Cardiac fibroblast (primary cell): ENCODE results near the gene LGI1.

Source experiments
- DNase-seq, 2 donors: peaks; one replicate each; pipeline versions ENCODE4 v3.0.0 to v3.0.0-alpha.2; 2010; ENCODE audit warnings: low read depth in 2 of 2
- H3K4me3 ChIP-seq, 2 donors: replicated peaks in 1 of 2; 1 replicate in 1 of 2; 2 replicates in 1 of 2; pipeline ENCODE4 v1.5.1; 2011; ENCODE audit warnings: low read depth in 2 of 2, low read length in 2 of 2, mild to moderate bottlenecking in 2 of 2, moderate library complexity in 1 of 2
- TF ChIP-seq, protein P1 (sequence below): IDR thresholded peaks from one replicate; pipeline ENCODE4 v1.5.1; 2011; ENCODE audit warnings: low read depth, mild to moderate bottlenecking, low read length, inconsistent platforms

The LGI1 gene

DNA sequence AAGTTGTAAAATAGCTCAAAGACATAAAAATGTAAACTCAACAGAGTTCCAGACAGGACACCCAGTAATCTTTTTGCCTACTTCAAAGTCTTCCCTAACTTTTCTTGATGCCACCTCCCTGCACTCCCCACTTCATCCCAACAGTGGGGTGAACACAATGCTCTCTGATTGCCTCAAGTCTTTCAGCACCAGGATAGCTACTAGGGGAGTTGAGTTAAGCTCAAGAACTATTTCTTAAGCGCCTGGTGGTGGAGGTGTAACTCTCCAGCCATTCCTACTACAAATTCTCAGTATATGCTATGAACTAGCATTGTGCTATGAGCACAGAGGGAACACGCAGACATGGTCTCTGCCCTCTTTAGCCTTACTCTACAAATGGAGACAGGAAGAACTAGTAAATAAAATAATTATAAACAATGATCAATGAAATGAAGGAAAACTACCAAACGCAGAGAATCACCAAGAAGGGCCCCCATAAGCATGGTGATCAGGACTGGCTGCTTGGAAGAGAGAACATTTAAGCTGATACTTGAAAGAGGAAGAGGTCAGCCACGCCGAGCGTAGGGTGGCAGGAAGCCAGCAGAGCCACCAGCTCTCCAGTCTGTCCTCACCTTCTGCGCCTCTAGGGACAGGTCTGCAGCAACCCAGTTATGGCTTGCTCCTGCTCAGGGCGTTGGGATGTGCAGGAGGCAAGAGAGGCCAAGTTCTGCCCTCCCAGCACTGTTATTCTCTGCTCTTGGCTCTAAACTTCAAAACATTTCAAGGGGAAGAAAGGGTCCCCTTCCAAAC lies 38.6 kb upstream of the LGI1 start:
- H3K4me3 ChIP-seq = no peak overlapping the region
- TF ChIP-seq, protein P1, sequence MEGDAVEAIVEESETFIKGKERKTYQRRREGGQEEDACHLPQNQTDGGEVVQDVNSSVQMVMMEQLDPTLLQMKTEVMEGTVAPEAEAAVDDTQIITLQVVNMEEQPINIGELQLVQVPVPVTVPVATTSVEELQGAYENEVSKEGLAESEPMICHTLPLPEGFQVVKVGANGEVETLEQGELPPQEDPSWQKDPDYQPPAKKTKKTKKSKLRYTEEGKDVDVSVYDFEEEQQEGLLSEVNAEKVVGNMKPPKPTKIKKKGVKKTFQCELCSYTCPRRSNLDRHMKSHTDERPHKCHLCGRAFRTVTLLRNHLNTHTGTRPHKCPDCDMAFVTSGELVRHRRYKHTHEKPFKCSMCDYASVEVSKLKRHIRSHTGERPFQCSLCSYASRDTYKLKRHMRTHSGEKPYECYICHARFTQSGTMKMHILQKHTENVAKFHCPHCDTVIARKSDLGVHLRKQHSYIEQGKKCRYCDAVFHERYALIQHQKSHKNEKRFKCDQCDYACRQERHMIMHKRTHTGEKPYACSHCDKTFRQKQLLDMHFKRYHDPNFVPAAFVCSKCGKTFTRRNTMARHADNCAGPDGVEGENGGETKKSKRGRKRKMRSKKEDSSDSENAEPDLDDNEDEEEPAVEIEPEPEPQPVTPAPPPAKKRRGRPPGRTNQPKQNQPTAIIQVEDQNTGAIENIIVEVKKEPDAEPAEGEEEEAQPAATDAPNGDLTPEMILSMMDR = no peak
- DNase-seq = no peak

DNA sequence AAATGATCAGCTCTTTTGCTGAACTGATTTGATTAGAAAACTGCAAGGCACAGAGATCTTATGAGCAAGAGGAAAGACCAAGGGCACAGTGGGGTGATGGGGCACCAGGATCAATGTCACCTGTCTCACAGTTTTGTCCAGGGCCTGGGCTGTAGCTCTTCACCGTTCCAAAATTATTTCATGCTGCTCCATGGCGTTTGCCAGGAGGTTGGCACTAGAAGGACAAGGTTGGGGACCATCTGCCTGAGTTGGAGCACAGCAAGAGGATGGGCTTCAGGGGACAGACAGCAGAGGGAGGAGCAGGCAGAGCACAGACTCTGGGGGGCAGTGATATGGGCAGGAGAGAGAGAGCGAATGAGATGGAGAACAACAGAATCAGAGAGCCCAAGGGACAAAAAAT lies 37.8 kb upstream of the LGI1 start:
- no peak overlapping the region for H3K4me3 ChIP-seq
- DNase-seq = no peak
- TF ChIP-seq, protein P1 = no peak

DNA sequence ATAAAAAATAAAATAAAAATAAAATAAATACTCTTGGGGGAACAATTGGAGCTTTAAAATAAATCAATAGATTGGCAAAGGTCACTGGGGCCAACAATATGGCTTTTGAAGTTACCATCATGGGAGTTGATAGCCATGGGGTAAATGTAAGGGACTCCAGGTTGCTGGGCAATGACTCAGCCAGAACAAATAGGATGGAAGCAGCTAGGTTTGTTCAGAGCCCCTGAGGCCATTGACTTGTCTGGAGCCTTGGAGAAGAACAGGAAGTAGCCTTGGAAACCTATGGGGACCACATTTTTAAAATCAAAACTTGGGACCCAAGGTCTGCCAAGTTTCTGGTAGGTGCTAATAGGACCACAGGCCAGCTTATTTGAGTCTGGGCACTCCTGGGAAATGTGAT lies 35.2 kb upstream of the LGI1 start:
- TF ChIP-seq, protein P1 = no peak
- DNase-seq = no peak
- H3K4me3 ChIP-seq = no peak overlapping the region

DNA sequence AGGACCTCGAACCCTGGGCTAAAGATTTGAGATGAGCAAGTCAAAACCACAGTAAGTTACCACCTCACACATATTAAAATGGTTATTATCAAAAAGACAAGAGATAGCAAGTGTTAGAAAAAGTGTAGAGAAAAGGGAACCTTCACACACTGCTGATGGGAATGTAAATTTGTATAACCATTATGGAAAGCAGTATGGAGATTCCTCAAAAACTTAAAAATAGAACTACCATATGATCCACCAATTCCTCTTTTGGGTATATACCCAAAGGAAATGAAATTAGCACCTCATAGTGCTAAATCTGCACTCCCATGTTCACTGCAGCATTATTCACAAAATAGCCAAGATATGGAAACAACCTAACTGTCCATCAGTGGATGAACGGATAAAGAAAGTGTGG lies 34.6 kb upstream of the LGI1 start:
- no peak overlapping the region for H3K4me3 ChIP-seq
- DNase-seq = no peak
- TF ChIP-seq, protein P1 = no peak

DNA sequence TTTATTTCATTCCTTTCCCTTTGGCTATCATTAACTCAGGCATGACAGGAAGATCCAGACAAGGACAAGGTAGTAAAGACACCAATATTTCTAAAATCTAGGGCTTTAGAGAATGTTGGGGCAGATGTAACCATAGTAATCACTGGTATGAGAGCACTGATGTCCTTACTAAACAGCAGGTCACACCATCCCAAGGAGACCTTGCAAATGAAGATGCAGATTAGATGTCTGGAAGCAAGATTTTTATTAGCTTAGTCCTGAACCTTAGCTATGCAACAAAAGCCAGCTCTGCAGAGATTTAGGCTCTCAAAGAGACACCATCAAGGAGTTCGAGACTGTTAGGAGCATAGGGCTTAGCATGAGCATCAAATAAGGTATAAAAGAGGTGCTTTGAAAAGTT lies 31.7 kb upstream of the LGI1 start:
- H3K4me3 ChIP-seq = no peak overlapping the region
- DNase-seq = no peak
- TF ChIP-seq, protein P1 = no peak

DNA sequence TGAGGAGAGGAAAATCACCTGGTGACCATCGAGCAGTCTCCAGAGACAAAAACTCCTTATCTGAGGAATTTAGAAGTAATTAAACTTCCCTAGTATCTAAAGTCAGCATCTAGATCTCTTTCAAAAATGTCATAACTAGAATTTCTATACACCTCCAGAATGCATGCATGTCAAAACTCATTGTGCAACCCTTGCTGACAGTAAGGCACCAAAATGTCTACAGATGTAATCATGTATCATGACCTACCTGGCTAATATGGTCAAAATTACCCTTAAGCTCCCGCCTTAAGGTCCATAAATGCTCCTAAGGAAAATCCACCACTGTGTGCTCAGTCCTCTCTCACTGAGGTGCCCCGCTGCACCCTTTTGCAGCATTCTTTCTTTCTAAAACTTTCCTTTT lies 16.4 kb upstream of the LGI1 start:
- no peak overlapping the region for H3K4me3 ChIP-seq
- TF ChIP-seq, protein P1 = no peak
- DNase-seq = no peak
